Loucy (cell line): Measurements from ENCODE around the gene KCNF1.

Experiments used
- H2AFZ ChIP-seq: fragments of 200-600 bp; sonication (generic); 2 replicates; pipeline ENCODE4 v1.6.0; 2016; ENCODE audit warnings: antibody characterized with exemption, mild to moderate bottlenecking, low read length, moderate library complexity
- H3F3A ChIP-seq: fragments of 200-600 bp; 2 replicates; pipeline ENCODE4 v1.6.0; 2016; ENCODE audit warnings: antibody characterized with exemption, low read depth, mild to moderate bottlenecking
- H3K27me3 ChIP-seq: fragments of 200-600 bp; sonication (generic); 2 replicates; pipeline ENCODE4 v1.6.1; 2014; ENCODE audit warnings: low read length, mild to moderate bottlenecking; ENCODE audit not compliant: insufficient read depth, poor library complexity, severe bottlenecking
- H3K36me3 ChIP-seq: fragments of 200-600 bp; sonication (generic); 2 replicates; pipeline ENCODE4 v1.6.1; 2016; ENCODE audit warnings: low read length; ENCODE audit not compliant: insufficient read depth
- H3K4me1 ChIP-seq: fragments of 200-600 bp; sonication (generic); 2 replicates; pipeline ENCODE4 v1.5.1; 2014; ENCODE audit warnings: low read length, mild to moderate bottlenecking; ENCODE audit not compliant: insufficient read depth, poor library complexity, severe bottlenecking
- H3K4me2 ChIP-seq: fragments of 200-600 bp; sonication (generic); 2 replicates; pipeline ENCODE4 v1.6.0; 2014; ENCODE audit warnings: antibody characterized with exemption, low read length, low read depth, mild to moderate bottlenecking; ENCODE audit not compliant: poor library complexity, severe bottlenecking
- H3K4me3 ChIP-seq: fragments of 200-600 bp; sonication (generic); 2 replicates; pipeline ENCODE4 v1.5.1; 2014; ENCODE audit warnings: low read length, mild to moderate bottlenecking, mixed read lengths; ENCODE audit not compliant: poor library complexity, severe bottlenecking
- H3K79me2 ChIP-seq: fragments of 200-600 bp; sonication (generic); 2 replicates; pipeline ENCODE4 v1.6.1; 2014; ENCODE audit warnings: low read length; ENCODE audit not compliant: insufficient read depth
- H3K9ac ChIP-seq: fragments of 200-600 bp; sonication (generic); 2 replicates; pipeline ENCODE4 v1.6.0; 2014; ENCODE audit warnings: mild to moderate bottlenecking, low read depth, low read length, moderate library complexity; ENCODE audit not compliant: poor library complexity, severe bottlenecking
- H3K9me2 ChIP-seq: fragments of 200-600 bp; sonication (generic); replicated peaks from 2 replicates; pipeline ENCODE4 v1.6.1; 2016; ENCODE audit warnings: low read depth, low read length, mixed read lengths
- H3K9me3 ChIP-seq: fragments of 200-600 bp; sonication (generic); 2 replicates; pipeline ENCODE4 v1.6.1; 2014; ENCODE audit warnings: mild to moderate bottlenecking, antibody characterized with exemption, low read length, low read depth; ENCODE audit not compliant: insufficient read depth
- H4K20me1 ChIP-seq: fragments of 200-600 bp; sonication (generic); 2 replicates; pipeline ENCODE4 v1.6.0; 2014; ENCODE audit warnings: antibody characterized with exemption, low read length, mild to moderate bottlenecking; ENCODE audit not compliant: insufficient read depth, poor library complexity, severe bottlenecking
- CTCF ChIP-seq: fragments of 200-600 bp; sonication (generic); conservative IDR thresholded peaks from 2 replicates; pipeline ENCODE4 v1.5.1; 2014; ENCODE audit warnings: mild to moderate bottlenecking, antibody characterized with exemption, low read length
- EZH2phosphoT487 ChIP-seq: fragments of 200-600 bp; IDR thresholded peaks from 2 replicates; pipeline ENCODE4 v1.6.1; 2018; ENCODE audit warnings: antibody characterized with exemption, mild to moderate bottlenecking, moderate library complexity, borderline replicate concordance

The KCNF1 gene

GRCh38 chr2:10892316-10892715 is 19.4 kb upstream of the KCNF1 start:
- Histone ChIP-seq H3K9me3 (no peaks in the 10 kb centered on the region), H3K36me3 (no peaks in the 10 kb centered on the region), H2AFZ (no peak overlapping the region), H3K79me2 (no peaks in the 10 kb centered on the region), H4K20me1 (no peaks in the 10 kb centered on the region), H3F3A (no peaks in the 10 kb centered on the region), H3K27me3 (no peaks in the 10 kb centered on the region), H3K9me2 (no peaks in the 10 kb centered on the region), H3K9ac (no peak overlapping the region), H3K4me2 (no peak overlapping the region), H3K4me3 (no peak overlapping the region), H3K4me1 (no peaks in the 10 kb centered on the region)
- TF ChIP-seq EZH2phosphoT487 (no peak), CTCF (no peak)

- H3K4me1 ChIP-seq = no peaks in the 10 kb centered on the region
- H3K27me3 ChIP-seq = no peaks in the 10 kb centered on the region
- H3K79me2 ChIP-seq = no peaks in the 10 kb centered on the region
- no peak for TF ChIP-seq CTCF
- no peak for TF ChIP-seq EZH2phosphoT487
- H3F3A ChIP-seq = no peaks in the 10 kb centered on the region
- H3K4me2 ChIP-seq = no peak overlapping the region
- H3K4me3 ChIP-seq = no peak overlapping the region
- H3K9me3 ChIP-seq = no peaks in the 10 kb centered on the region
- no peaks in the 10 kb centered on the region for H4K20me1 ChIP-seq
- no peak overlapping the region for H2AFZ ChIP-seq
- no peaks in the 10 kb centered on the region for H3K36me3 ChIP-seq
- no peak overlapping the region for H3K9ac ChIP-seq
- H3K9me2 ChIP-seq = no peaks in the 10 kb centered on the region
Measured at GRCh38 chr2:10892796-10893350, 18.9 kb upstream of the KCNF1 start.

- no peaks in the 10 kb centered on the region for H3K4me1 ChIP-seq
- no peak overlapping the region for H3K9ac ChIP-seq
- no peak for TF ChIP-seq CTCF
- no peaks in the 10 kb centered on the region for H4K20me1 ChIP-seq
- no peaks in the 10 kb centered on the region for H3K27me3 ChIP-seq
- H2AFZ ChIP-seq = no peak overlapping the region
- H3K36me3 ChIP-seq = no peaks in the 10 kb centered on the region
- H3K9me3 ChIP-seq = no peaks in the 10 kb centered on the region
- no peaks in the 10 kb centered on the region for H3K79me2 ChIP-seq
- no peak overlapping the region for H3K4me2 ChIP-seq
- no peak overlapping the region for H3K4me3 ChIP-seq
- H3F3A ChIP-seq = no peaks in the 10 kb centered on the region
- no peaks in the 10 kb centered on the region for H3K9me2 ChIP-seq
Measured at GRCh38 chr2:10894264-10894935, 17.3 kb upstream of the KCNF1 start.
